Endothelial cell of umbilical vein (primary cell): ENCODE measurements around the gene BLACAT1. TPM values are rescaled to one million over a fixed set of nuclear protein-coding genes. Genes with fewer than 3 reads are reported as not detected.

ENCODE experiments used
- Bru-seq: library from RNA; stranded (reverse); fragments of 400-500 nt; gene quantifications from one replicate; lab custom pipeline; 2021; lab: Mats Ljungman, UMichigan
- BruChase-seq, 2 experiments: library from RNA; stranded (reverse); fragments of 400-500 nt; gene quantifications; one replicate each; lab custom pipeline; 2021; lab: Mats Ljungman, UMichigan
- BruUV-seq: library from RNA; stranded (reverse); fragments of 400-500 nt; replicated peaks from 2 replicates; lab custom pipeline; 2021; lab: Mats Ljungman, UMichigan
- CTCF ChIA-PET: fragments of 300-600, 350-600 bp; sonication (Branson Sonifier 250); formaldehyde crosslinking; loops from one replicate; lab custom pipeline; 2021; ENCODE audit warnings: antibody characterized with exemption, inconsistent platforms; lab: Charles Lee
- POLR2A ChIA-PET: fragments of 300-600, 350-600 bp; sonication (Branson Sonifier 250); formaldehyde crosslinking; loops from one replicate; lab custom pipeline; 2021; ENCODE audit warnings: antibody characterized with exemption, inconsistent platforms; lab: Charles Lee
- DNase-seq: peaks from one replicate; pipeline ENCODE4 v3.0.0-alpha.2; 2011; ENCODE audit warnings: low read depth, low spot score
- FAIRE-seq: peaks from 2 replicates; lab custom pipeline; 2011; peaks lifted over from hg19 to GRCh38; lab: Jason Lieb, UNC
- H2AFZ ChIP-seq: 2 replicates; pipeline ENCODE4 v1.6.0; 2012; ENCODE audit warnings: low read depth, low read length, control low read depth, inconsistent platforms
- H3K27ac ChIP-seq: 2 replicates; pipeline ENCODE4 v1.5.1; 2011; ENCODE audit warnings: low read depth, mild to moderate bottlenecking, control low read depth, low read length, moderate library complexity; ENCODE audit not compliant: insufficient read depth
- H3K27me3 ChIP-seq, 2 experiments: 2 replicates each; pipeline versions ENCODE4 v1.6.0 to v1.6.1; 2011; ENCODE audit warnings: low read length in 2 of 2, mixed read lengths in 1 of 2; ENCODE audit not compliant: control insufficient read depth in 2 of 2, insufficient read depth in 2 of 2
- H3K36me3 ChIP-seq, 2 experiments: 2 replicates in 1 of 2; 3 replicates in 1 of 2; pipeline ENCODE4 v1.5.1; 2011; ENCODE audit warnings: low read length in 2 of 2, mild to moderate bottlenecking in 1 of 2, moderate library complexity in 1 of 2; ENCODE audit not compliant: control insufficient read depth in 2 of 2, insufficient read depth in 2 of 2; ENCODE audit errors: extremely low read depth in 1 of 2
- H3K4me1 ChIP-seq: 3 replicates; pipeline ENCODE4 v1.5.1; 2011; ENCODE audit warnings: mild to moderate bottlenecking, low read length; ENCODE audit not compliant: control insufficient read depth, insufficient read depth; ENCODE audit errors: extremely low read depth
- H3K4me2 ChIP-seq: 2 replicates; pipeline ENCODE4 v1.6.1; 2011; ENCODE audit warnings: low read length, control low read depth, mixed read lengths; ENCODE audit not compliant: insufficient read depth
- H3K4me3 ChIP-seq, 3 experiments: fragments of 200-600 bp in 1 of 3; sonication (generic), shearing (Covaris generic) in 1 of 3; replicated peaks in 1 of 3; 2 replicates each; pipeline ENCODE4 v1.5.1; 2011 to 2016; ENCODE audit warnings: control low read depth in 3 of 3, low read length in 3 of 3, mild to moderate bottlenecking in 2 of 3, inconsistent platforms in 1 of 3, low read depth in 1 of 3, moderate library complexity in 1 of 3; ENCODE audit not compliant: insufficient read depth in 1 of 3
- H3K79me2 ChIP-seq: 2 replicates; pipeline ENCODE4 v1.6.0; 2012; ENCODE audit warnings: low read length, inconsistent platforms; ENCODE audit not compliant: control insufficient read depth, insufficient read depth
- H3K9ac ChIP-seq: replicated peaks from 2 replicates; pipeline ENCODE3; 2011; ENCODE audit warnings: low read length, control low read depth; ENCODE audit not compliant: insufficient read depth; ENCODE audit errors: extremely low read depth
- H3K9me1 ChIP-seq: replicated peaks from 3 replicates; pipeline ENCODE4 v1.6.0; 2011; ENCODE audit warnings: mild to moderate bottlenecking, low read length; ENCODE audit not compliant: control insufficient read depth, insufficient read depth; ENCODE audit errors: extremely low read depth
- H3K9me3 ChIP-seq: replicated peaks from 2 replicates; pipeline ENCODE4 v1.5.1; 2012; ENCODE audit warnings: low read length, inconsistent platforms; ENCODE audit not compliant: control insufficient read depth, insufficient read depth
- H4K20me1 ChIP-seq: replicated peaks from 2 replicates; pipeline ENCODE3; 2011; ENCODE audit warnings: mild to moderate bottlenecking, low read length; ENCODE audit not compliant: control insufficient read depth, insufficient read depth; ENCODE audit errors: extremely low read depth
- CTCF ChIP-seq, 2 donors: IDR thresholded peaks; 1 replicate in 1 of 2; 2 replicates in 1 of 2; pipeline ENCODE4 v1.5.1; 2011; ENCODE audit warnings: low read length in 2 of 2, mild to moderate bottlenecking in 2 of 2, moderate library complexity in 2 of 2, control low read depth in 1 of 2, inconsistent platforms in 1 of 2, low read depth in 1 of 2; ENCODE audit not compliant: insufficient read depth in 1 of 2; ENCODE audit errors: extremely low read depth in 1 of 2
- EZH2 ChIP-seq: IDR thresholded peaks from 2 replicates; pipeline ENCODE4 v1.6.1; 2012; ENCODE audit warnings: borderline replicate concordance, low read depth, mild to moderate bottlenecking, moderate library complexity, low read length, inconsistent platforms; ENCODE audit not compliant: severe bottlenecking
- dilution Hi-C: fragments of 300-500 bp; cut with MboI; formaldehyde crosslinking; loops from one replicate; pipeline ENCODE4 v1.15.0; 2019; ENCODE audit warnings: low sequenced_read_pairs; ENCODE audit not compliant: extremely low pct_ligation_motif_present
- intact Hi-C: fragments of 100-400 bp; cut with micrococcal nuclease; formaldehyde crosslinking; loops from one replicate; pipeline ENCODE4 v1.10.0; 2022
- long read RNA-seq: library from polyadenylated mRNA; stranded (forward); transcript quantifications from one replicate; pipeline ENCODE4 v2.0.0, GENCODE V29; 2021
- polyA minus RNA-seq, 3 experiments: library from RNA; depleted of rRNA, polyadenylated mRNA; stranded (reverse); fragments of >200 nt; gene quantifications; 1 replicate in 1 of 3; 2 replicates in 2 of 3; pipeline ENCODE4 v1.2.3, GENCODE V29; 2011
- polyA plus RNA-seq, 4 experiments: library from polyadenylated mRNA; depleted of rRNA in 3 of 4; stranded (reverse) in 3 of 4; unstranded in 1 of 4; fragments of >200 nt; gene quantifications; 2 replicates each; pipeline versions ENCODE4 v1.2.1 to v1.2.3, GENCODE V29; 2011 to 2012; ENCODE audit warnings: missing spikeins in 1 of 4
- total RNA-seq: library from RNA; stranded (reverse); gene quantifications from 2 replicates; pipeline ENCODE4 v1.2.3, GENCODE V29; 2021

BLACAT1 gene
- total RNA-seq (not detected in 2 replicates), polyA plus RNA-seq (not detected in 2 replicates), polyA minus RNA-seq (not detected in 2 replicates), Bru-seq, nascent RNA (not detected), BruChase-seq, experiment 1, labeled RNA remaining after a 6-hour chase (percentile 20 among the genes with signal in this experiment), BruChase-seq, experiment 2, labeled RNA remaining after a 2-hour chase (percentile 11 among the genes with signal in this experiment)
- not detected in 2 replicates for polyA plus RNA-seq (2011; cell fraction: cytosol; rRNA removed)
- polyA plus RNA-seq (2011; cell fraction: nucleus; rRNA removed) = not detected in 2 replicates
- polyA plus RNA-seq (2012) = not detected in 2 replicates
- polyA minus RNA-seq (2011; cell fraction: cytosol; rRNA and poly(A)+ RNA removed) = not detected
- not detected in 2 replicates for polyA minus RNA-seq (2011; cell fraction: nucleus; rRNA and poly(A)+ RNA removed)
- long read RNA-seq = 0 reads

GRCh38 chr1:205455581-205456382 is at the start of gene BLACAT1:
TSS of gene BLACAT1 (minus strand) at chr1:205456045.
- Histone ChIP-seq H3K36me3 (no peaks in the 10 kb centered on the region), H3K4me1 (no peaks in the 10 kb centered on the region), H3K27me3 (peaks cover 54 to 55% of the 10 kb centered on the region in 2 experiments), H4K20me1 (no peaks in the 10 kb centered on the region), H3K9me3 (no peaks in the 10 kb centered on the region), H3K4me2 (no peak within 1 kb of the TSS), H3K79me2 (no peaks in the 10 kb centered on the region), H3K9me1 (no peaks in the 10 kb centered on the region), H3K9ac (no peak within 1 kb of the TSS), H3K4me3 (no peak within 1 kb of the TSS), H2AFZ (no peak within 1 kb of the TSS), H3K27ac (no peak within 1 kb of the TSS)
- DNase-seq = no peak
- ChIA-PET POLR2A (no interaction called here), CTCF (interaction anchor here (1.2 to 1.3 kb wide), 2 partner anchors 30 to 102 kb away, joined by 3 to 4 read pairs; no protein-coding TSS in a partner anchor)
- dilution Hi-C loops (no loop called here), intact Hi-C loops (no loop called here)
- TF ChIP-seq CTCF (IDR thresholded peaks at IDR 0.05; ENCODE audit: extremely low read depth in 1 of 2, insufficient read depth in 1 of 2, low read depth in 1 of 2, low read length in 2 of 2) = no peak
- TF ChIP-seq EZH2 = peak; percentile 52
- no TSS peak for BruUV-seq
- FAIRE-seq = no peak
